GM12878 (cell line): ENCODE data around the gene ELOA. TPM values are rescaled to one million over a fixed set of nuclear protein-coding genes. Genes with fewer than 3 reads are reported as not detected.

ENCODE experiments used
- ATAC-seq: fragments of 200-7000 bp; cut with Tn5 transposase; 3 replicates; pipeline ENCODE4 v1.9.1; 2020; ENCODE audit warnings: mild to moderate bottlenecking, moderate library complexity
- BruUV-seq: library from RNA; stranded (reverse); fragments of 400-500 nt; replicated peaks from 2 replicates; lab custom pipeline; 2021; lab: Mats Ljungman, UMichigan
- CTCF ChIA-PET: fragments of 300-600 bp; sonication (Branson Sonifier 250); formaldehyde crosslinking; extraction: SDS; loops from one replicate; lab custom pipeline; 2021; ENCODE audit warnings: inconsistent platforms; lab: Yijun Ruan, JAX
- POLR2A ChIA-PET: fragments of 350-600 bp; formaldehyde crosslinking; extraction: SDS; loops from one replicate; lab custom pipeline; 2021; ENCODE audit warnings: inconsistent platforms; lab: Charles Lee
- RAD21 ChIA-PET: fragments of 300-600 bp; sonication (Branson Sonifier 250); formaldehyde crosslinking; loops from one replicate; lab custom pipeline; 2023; ENCODE audit warnings: antibody characterized with exemption; ENCODE audit not compliant: unreplicated experiment; lab: Charles Lee
- SMC1A ChIA-PET: fragments of 300-600 bp; sonication (Branson Sonifier 250); formaldehyde crosslinking; loops from one replicate; lab custom pipeline; 2023; ENCODE audit not compliant: unreplicated experiment, uncharacterized antibody; lab: Charles Lee
- DNase-seq: peaks from one replicate; pipeline ENCODE4 v3.0.0-alpha.2; 2011; ENCODE audit warnings: low read depth, low spot score
- FAIRE-seq: peaks from 3 replicates; lab custom pipeline; 2011; peaks lifted over from hg19 to GRCh38; lab: Jason Lieb, UNC
- H2AFZ ChIP-seq: 2 replicates; pipeline ENCODE4 v1.6.0; 2011; ENCODE audit warnings: low read depth, low read length, control low read depth; ENCODE audit not compliant: control insufficient read depth
- H3K27ac ChIP-seq: 2 replicates; pipeline ENCODE4 v1.5.1; 2011; ENCODE audit warnings: control low read depth; ENCODE audit not compliant: control insufficient read depth, insufficient read depth
- H3K27me3 ChIP-seq, 2 experiments: replicated peaks in 1 of 2; 2 replicates each; pipeline versions ENCODE4 v1.6.0 to v1.6.1; 2011; ENCODE audit warnings: low read length in 1 of 2; ENCODE audit not compliant: control insufficient read depth in 2 of 2, insufficient read depth in 2 of 2
- H3K36me3 ChIP-seq, 2 experiments: 2 replicates each; pipeline ENCODE4 v1.5.1; 2011; ENCODE audit warnings: low read length in 1 of 2; ENCODE audit not compliant: control insufficient read depth in 2 of 2, insufficient read depth in 2 of 2
- H3K4me1 ChIP-seq: 2 replicates; pipeline ENCODE4 v1.6.1; 2011; ENCODE audit warnings: mild to moderate bottlenecking, low read length, moderate library complexity, mixed read lengths; ENCODE audit not compliant: control insufficient read depth, insufficient read depth
- H3K4me2 ChIP-seq: 2 replicates; pipeline ENCODE4 v1.6.0; 2011; ENCODE audit warnings: control low read depth; ENCODE audit not compliant: control insufficient read depth, insufficient read depth
- H3K4me3 ChIP-seq: fragments of 200-600 bp; sonication (generic); 2 replicates; pipeline ENCODE4 v1.5.1; 2016
- H3K79me2 ChIP-seq: 2 replicates; pipeline ENCODE4 v1.6.0; 2011; ENCODE audit warnings: low read length; ENCODE audit not compliant: control insufficient read depth, insufficient read depth
- H3K9ac ChIP-seq: 2 replicates; pipeline ENCODE4 v1.8.0; 2011; ENCODE audit warnings: low read length, control low read depth, mixed read lengths; ENCODE audit not compliant: control insufficient read depth, insufficient read depth
- H3K9me3 ChIP-seq: replicated peaks from 3 replicates; pipeline ENCODE4 v1.5.1; 2011; ENCODE audit warnings: mild to moderate bottlenecking, low read length; ENCODE audit not compliant: control insufficient read depth, insufficient read depth
- H4K20me1 ChIP-seq: 2 replicates; pipeline ENCODE4 v1.6.0; 2011; ENCODE audit not compliant: control insufficient read depth, insufficient read depth
- NRF1 ChIP-seq: conservative IDR thresholded peaks from 2 replicates; pipeline ENCODE4 v1.6.1; 2011; ENCODE audit warnings: mild to moderate bottlenecking, low read depth, low read length, improper control_type of control experiment
- POLR2A ChIP-seq: IDR thresholded peaks from 2 replicates; pipeline ENCODE4 v1.6.1; 2011; ENCODE audit warnings: low read depth, mild to moderate bottlenecking, low read length
- POLR2AphosphoS5 ChIP-seq: IDR thresholded peaks from 2 replicates; pipeline ENCODE4 v1.6.1; 2011; ENCODE audit warnings: mild to moderate bottlenecking, low read length, inconsistent platforms
- WGBS: methylation state at CpG from one replicate; pipeline ENCODE4 v1.1.6; 2016; ENCODE audit warnings: low lambda C conversion rate; ENCODE audit not compliant: insufficient replicate concordance, insufficient coverage; ENCODE audit errors: missing lambda C conversion rate; 5-methylcytosine and 5-hydroxymethylcytosine counted together
- in situ Hi-C: fragments of 300-500 bp; cut with MboI; formaldehyde crosslinking; loops from 9 replicates; pipeline ENCODE4 v1.14.3; 2018; ENCODE audit warnings: mixed read lengths
- intact Hi-C: fragments of 100-400 bp; cut with micrococcal nuclease; formaldehyde crosslinking; loops from one replicate; pipeline ENCODE4 v1.14.2; 2022; ENCODE audit not compliant: unreplicated experiment
- polyA plus RNA-seq, 11 experiments: library from polyadenylated mRNA; depleted of rRNA in 4 of 11; unstranded in 6 of 11; stranded (reverse) in 5 of 11; fragments of >200 nt; fragmentation: Nextera tagmentation in 4 of 11; fragmentation: Illumina TruSeq in 1 of 11; extraction: Ambion mirVana in 4 of 11; extraction: Trizol in 1 of 11; gene quantifications; 1 replicate in 1 of 11; 2 replicates in 10 of 11; pipeline versions ENCODE4 v1.2.1 to v1.2.3, GENCODE V29; 2011 to 2016; ENCODE audit warnings: inconsistent platforms in 2 of 11, missing spikeins in 2 of 11, low read depth in 1 of 11
- total RNA-seq, 4 experiments: library from RNA; depleted of rRNA in 3 of 4; stranded (reverse); fragments of >200 nt in 3 of 4; fragmentation: Illumina TruSeq in 1 of 4; extraction: Trizol in 1 of 4; gene quantifications; 2 replicates each; pipeline versions ENCODE4 v1.2.1 to v1.2.3, GENCODE V29; 2013 to 2021
- TF ChIP-seq, protein P1 (sequence below): fragments of 450-650 bp; IDR thresholded peaks from 2 replicates; pipeline ENCODE4 v1.6.1; 2017; ENCODE audit warnings: mild to moderate bottlenecking, moderate library complexity

The ELOA gene
- total and polyA plus RNA-seq, 10 of the 15 experiments (the other 5 are each of a cell fraction or from before 2014, with no cell fraction given): 20.1 to 63.6 (median 39.8) TPM

DNA sequence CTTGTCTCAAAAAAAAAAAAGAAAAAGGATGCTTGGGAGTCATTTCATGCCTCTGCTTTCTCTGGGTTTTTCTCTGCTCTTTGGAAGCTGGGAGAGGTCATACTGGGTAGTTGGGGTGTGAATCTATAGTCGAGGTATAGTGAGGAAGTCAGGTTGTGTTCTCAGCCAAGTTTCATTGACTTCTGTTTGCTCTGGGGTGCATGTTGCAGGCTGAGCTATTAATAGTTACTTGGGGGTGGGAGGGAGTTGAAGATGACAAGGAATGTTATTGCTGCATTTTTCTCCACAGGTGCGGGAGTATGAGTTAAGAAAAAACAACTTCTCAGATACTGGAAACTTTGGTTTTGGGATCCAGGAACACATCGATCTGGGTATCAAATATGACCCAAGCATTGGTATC, 48.9 kb upstream of the ELOA start:
- RAD21 ChIA-PET: interaction anchor here (0.7 to 1.6 kb wide), 7 partner anchors 28 to 197 kb away, joined by 3 to 8 read pairs (median 4); partner anchors contain the start of gene ELOA
- in situ Hi-C loops: loop anchor here (5.0 kb wide), 1 partner anchor 53 kb away; no protein-coding TSS in a partner anchor
- Histone ChIP-seq H2AFZ (no peak overlapping the region), H3K4me2 (peak overlapping the region; percentile 69), H3K36me3 (peaks cover 19 to 50% of the 10 kb centered on the region in 2 experiments), H3K9me3 (no peaks in the 10 kb centered on the region), H3K4me3 (peak overlapping the region; percentile 87; the same call in 1 of the 2 replicates), H3K27ac (no peak overlapping the region), H4K20me1 (peaks cover 13% of the 10 kb centered on the region), H3K27me3 (no peaks in the 10 kb centered on the region), H3K4me1 (peaks cover 10% of the 10 kb centered on the region), H3K9ac (peak overlapping the region; percentile 91), H3K79me2 (peaks cover 75% of the 10 kb centered on the region)
- SMC1A ChIA-PET: interaction anchor here (0.7 to 10.9 kb wide), 10 partner anchors 12 to 646 kb away, joined by 3 to 137 read pairs (median 3); partner anchors contain the start of gene ELOA
- no TSS peak for BruUV-seq
- intact Hi-C loops: no loop called here
- ATAC-seq (no peak), FAIRE-seq (no peak), DNase-seq (no peak)
- TF ChIP-seq NRF1 (no peak), POLR2A (0 out of 2 replicates have a peak, but pooled peaks have one; percentile 18)
- WGBS: 61% methylated on average over 3 of the region's 3 CpGs
- CTCF ChIA-PET: interaction anchor here (0.9 to 10.5 kb wide), 10 partner anchors 8 to 165 kb away, joined by 3 to 155 read pairs (median 3); partner anchors contain the start of gene ELOA
- POLR2A ChIA-PET: interaction anchor here (0.7 to 1.5 kb wide), 5 partner anchors 10 to 115 kb away, joined by 3 to 5 read pairs (median 4); no protein-coding TSS in a partner anchor

DNA sequence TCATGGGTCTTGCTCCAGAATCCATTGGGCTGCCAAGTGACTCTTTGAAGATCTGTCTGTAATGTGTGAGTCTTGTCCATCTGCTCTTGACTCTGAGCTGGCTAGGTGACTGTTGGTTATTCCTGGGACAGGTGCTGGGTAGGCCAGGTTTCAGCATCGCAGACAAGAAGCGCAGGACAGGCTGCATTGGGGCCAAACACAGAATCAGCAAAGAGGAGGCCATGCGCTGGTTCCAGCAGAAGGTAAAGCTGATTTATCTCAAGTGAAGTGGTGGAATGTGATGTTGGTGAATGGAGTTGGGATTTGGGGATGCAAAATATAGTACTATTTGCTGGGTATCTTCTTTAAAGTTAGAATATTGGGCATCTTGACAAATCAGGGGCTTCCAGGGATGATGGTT, 47.6 kb upstream of the ELOA start:
- POLR2A ChIA-PET: interaction anchor here (0.5 to 0.8 kb wide), 4 partner anchors 36 to 1646 kb away, joined by 3 to 5 read pairs (median 3); partner anchors contain the start of gene ELOA
- in situ Hi-C loops (no loop called here), intact Hi-C loops (loop anchor here (1.0 kb wide), 1 partner anchor 25 kb away; no protein-coding TSS in a partner anchor)
- no TSS peak for BruUV-seq
- peaks cover 85% of the 10 kb centered on the region for H3K79me2 ChIP-seq
- peak overlapping the region; percentile 87; the same call in 1 of the 2 replicates for H3K4me3 ChIP-seq
- H3K4me1 ChIP-seq: peaks cover 11% of the 10 kb centered on the region
- DNase-seq: no peak
- H3K27ac ChIP-seq: no peak overlapping the region
- peaks cover 17% of the 10 kb centered on the region for H4K20me1 ChIP-seq
- peak overlapping the region; percentile 69 for H3K4me2 ChIP-seq
- SMC1A ChIA-PET: interaction anchor here (1.2 to 10.9 kb wide), 6 partner anchors 9 to 56 kb away, joined by 3 to 137 read pairs (median 4); partner anchors contain the start of gene ELOA
- no peak for FAIRE-seq
- H3K36me3 ChIP-seq: peaks cover 22 to 62% of the 10 kb centered on the region in 2 experiments
- RAD21 ChIA-PET: interaction anchor here (0.8 kb wide), 1 partner anchor 27 kb away, joined by 3 read pairs; no protein-coding TSS in a partner anchor
- TF ChIP-seq POLR2AphosphoS5: peak; percentile 24; the same call in 1 of the 2 replicates
- TF ChIP-seq, protein P1, sequence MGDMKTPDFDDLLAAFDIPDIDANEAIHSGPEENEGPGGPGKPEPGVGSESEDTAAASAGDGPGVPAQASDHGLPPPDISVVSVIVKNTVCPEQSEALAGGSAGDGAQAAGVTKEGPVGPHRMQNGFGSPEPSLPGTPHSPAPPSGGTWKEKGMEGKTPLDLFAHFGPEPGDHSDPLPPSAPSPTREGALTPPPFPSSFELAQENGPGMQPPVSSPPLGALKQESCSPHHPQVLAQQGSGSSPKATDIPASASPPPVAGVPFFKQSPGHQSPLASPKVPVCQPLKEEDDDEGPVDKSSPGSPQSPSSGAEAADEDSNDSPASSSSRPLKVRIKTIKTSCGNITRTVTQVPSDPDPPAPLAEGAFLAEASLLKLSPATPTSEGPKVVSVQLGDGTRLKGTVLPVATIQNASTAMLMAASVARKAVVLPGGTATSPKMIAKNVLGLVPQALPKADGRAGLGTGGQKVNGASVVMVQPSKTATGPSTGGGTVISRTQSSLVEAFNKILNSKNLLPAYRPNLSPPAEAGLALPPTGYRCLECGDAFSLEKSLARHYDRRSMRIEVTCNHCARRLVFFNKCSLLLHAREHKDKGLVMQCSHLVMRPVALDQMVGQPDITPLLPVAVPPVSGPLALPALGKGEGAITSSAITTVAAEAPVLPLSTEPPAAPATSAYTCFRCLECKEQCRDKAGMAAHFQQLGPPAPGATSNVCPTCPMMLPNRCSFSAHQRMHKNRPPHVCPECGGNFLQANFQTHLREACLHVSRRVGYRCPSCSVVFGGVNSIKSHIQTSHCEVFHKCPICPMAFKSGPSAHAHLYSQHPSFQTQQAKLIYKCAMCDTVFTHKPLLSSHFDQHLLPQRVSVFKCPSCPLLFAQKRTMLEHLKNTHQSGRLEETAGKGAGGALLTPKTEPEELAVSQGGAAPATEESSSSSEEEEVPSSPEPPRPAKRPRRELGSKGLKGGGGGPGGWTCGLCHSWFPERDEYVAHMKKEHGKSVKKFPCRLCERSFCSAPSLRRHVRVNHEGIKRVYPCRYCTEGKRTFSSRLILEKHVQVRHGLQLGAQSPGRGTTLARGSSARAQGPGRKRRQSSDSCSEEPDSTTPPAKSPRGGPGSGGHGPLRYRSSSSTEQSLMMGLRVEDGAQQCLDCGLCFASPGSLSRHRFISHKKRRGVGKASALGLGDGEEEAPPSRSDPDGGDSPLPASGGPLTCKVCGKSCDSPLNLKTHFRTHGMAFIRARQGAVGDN: no peak
- H3K9me3 ChIP-seq: no peaks in the 10 kb centered on the region
- CTCF ChIA-PET: interaction anchor here (0.9 to 10.5 kb wide), 4 partner anchors 23 to 61 kb away, joined by 3 to 155 read pairs (median 4); partner anchors contain the start of gene ELOA
- no peak overlapping the region for H3K9ac ChIP-seq
- H3K27me3 ChIP-seq: no peaks in the 10 kb centered on the region
- 100% methylated on average over 3 of the region's 3 CpGs for WGBS
- no peak overlapping the region for H2AFZ ChIP-seq
- no peak for ATAC-seq
